DOHH2 (cell line): ENCODE results near the gene GPR149.
A peak's percentile ranks its signal among the peaks of the same experiment; 100 is the strongest.

Experiments
- H3F3A ChIP-seq: fragments of 200-600 bp; sonication (generic), shearing (Covaris generic); 2 replicates; pipeline ENCODE4 v1.6.0; 2016; ENCODE audit warnings: antibody characterized with exemption, mild to moderate bottlenecking; ENCODE audit not compliant: control insufficient read depth, insufficient read depth
- H3K27ac ChIP-seq: fragments of 200-600 bp; sonication (generic); 2 replicates; pipeline ENCODE4 v1.5.1; 2014; ENCODE audit warnings: low read depth, mild to moderate bottlenecking, low read length, moderate library complexity
- H3K27me3 ChIP-seq: fragments of 200-600 bp; sonication (generic); 2 replicates; pipeline ENCODE4 v1.6.1; 2014; ENCODE audit warnings: mild to moderate bottlenecking, low read length, mixed read lengths; ENCODE audit not compliant: control insufficient read depth
- H3K36me3 ChIP-seq: fragments of 200-600 bp; sonication (generic); 2 replicates; pipeline ENCODE4 v1.6.1; 2014; ENCODE audit warnings: mild to moderate bottlenecking, low read length, moderate library complexity, mixed read lengths; ENCODE audit not compliant: control insufficient read depth
- H3K4me1 ChIP-seq: fragments of 200-600 bp; sonication (generic); 2 replicates; pipeline ENCODE4 v1.6.1; 2014; ENCODE audit warnings: mild to moderate bottlenecking, low read length, mixed read lengths; ENCODE audit not compliant: control insufficient read depth
- H3K4me2 ChIP-seq: fragments of 200-600 bp; sonication (generic); 2 replicates; pipeline ENCODE4 v1.6.0; 2014; ENCODE audit warnings: mild to moderate bottlenecking, low read length, moderate library complexity
- H3K4me3 ChIP-seq: fragments of 200-600 bp; sonication (generic); 2 replicates; pipeline ENCODE4 v1.5.1; 2014; ENCODE audit warnings: mild to moderate bottlenecking, low read length, mixed read lengths
- H3K79me2 ChIP-seq: fragments of 200-600 bp; sonication (generic); 2 replicates; pipeline ENCODE4 v1.6.1; 2014; ENCODE audit warnings: mild to moderate bottlenecking, low read length, mixed read lengths; ENCODE audit not compliant: control insufficient read depth
- H3K9me2 ChIP-seq: fragments of 200-600 bp; sonication (generic); replicated peaks from 2 replicates; pipeline ENCODE4 v1.6.1; 2014; ENCODE audit warnings: mild to moderate bottlenecking, low read length, mixed read lengths; ENCODE audit not compliant: control insufficient read depth
- H3K9me3 ChIP-seq: fragments of 200-600 bp; sonication (generic); 2 replicates; pipeline ENCODE4 v1.6.1; 2014; ENCODE audit warnings: antibody characterized with exemption, low read length, mixed read lengths; ENCODE audit not compliant: control insufficient read depth, insufficient read depth
- H4K20me1 ChIP-seq: fragments of 200-600 bp; sonication (generic); 2 replicates; pipeline ENCODE4 v1.6.0; 2014; ENCODE audit warnings: low read depth, mild to moderate bottlenecking, antibody characterized with exemption, low read length, moderate library complexity; ENCODE audit not compliant: control insufficient read depth, insufficient read depth
- CTCF ChIP-seq: fragments of 200-600 bp; sonication (generic); IDR thresholded peaks from one replicate; pipeline ENCODE4 v1.5.1; 2014; ENCODE audit warnings: antibody characterized with exemption, mild to moderate bottlenecking, low read depth, low read length; ENCODE audit not compliant: poor library complexity, severe bottlenecking
- EZH2phosphoT487 ChIP-seq: fragments of 200-600 bp; sonication (generic); IDR thresholded peaks from 2 replicates; pipeline ENCODE4 v1.6.1; 2017; ENCODE audit warnings: borderline replicate concordance, mild to moderate bottlenecking, antibody characterized with exemption, low read length, moderate library complexity, mixed read lengths

The GPR149 gene

GRCh38 chr3:154334973-154335420, 95.0 kb downstream of the GPR149 start:
- Histone ChIP-seq H3K27ac (no peak overlapping the region), H4K20me1 (no peaks in the 10 kb centered on the region)

GRCh38 chr3:154327871-154328270, 102.1 kb downstream of the GPR149 start:
- Histone ChIP-seq H3K9me2 (no peaks in the 10 kb centered on the region), H3K27ac (no peak overlapping the region), H3K36me3 (peaks cover 8% of the 10 kb centered on the region), H3K4me2 (no peak overlapping the region), H3K27me3 (no peaks in the 10 kb centered on the region), H3K9me3 (peaks cover 6% of the 10 kb centered on the region), H3K4me3 (no peak overlapping the region), H3K79me2 (peaks cover 16% of the 10 kb centered on the region), H3F3A (no peaks in the 10 kb centered on the region), H3K4me1 (peaks cover 9% of the 10 kb centered on the region), H4K20me1 (no peaks in the 10 kb centered on the region)
- no peak for TF ChIP-seq EZH2phosphoT487

More at GRCh38 chr3:154334973-154335420, 95.0 kb downstream of the GPR149 start:
- peaks cover 21% of the 10 kb centered on the region for H3K27me3 ChIP-seq
- no peaks in the 10 kb centered on the region for H3F3A ChIP-seq
- TF ChIP-seq CTCF: peak; percentile 27
- TF ChIP-seq EZH2phosphoT487: no peak
- H3K79me2 ChIP-seq: no peaks in the 10 kb centered on the region
- no peaks in the 10 kb centered on the region for H3K9me2 ChIP-seq
- H3K4me3 ChIP-seq: no peak overlapping the region
- no peaks in the 10 kb centered on the region for H3K4me1 ChIP-seq
- no peak overlapping the region for H3K4me2 ChIP-seq
- H3K9me3 ChIP-seq: no peaks in the 10 kb centered on the region
- H3K36me3 ChIP-seq: no peaks in the 10 kb centered on the region

- Histone ChIP-seq H3K4me2 (peak overlapping the region; percentile 85), H3K4me3 (peak overlapping the region; percentile 100), H3K9me3 (peaks cover 6% of the 10 kb centered on the region), H4K20me1 (no peaks in the 10 kb centered on the region; the same call in 1 of the 2 replicates), H3K9me2 (no peaks in the 10 kb centered on the region), H3K4me1 (peaks cover 38% of the 10 kb centered on the region), H3K36me3 (peaks cover 36% of the 10 kb centered on the region), H3K27me3 (no peaks in the 10 kb centered on the region), H3F3A (no peaks in the 10 kb centered on the region), H3K79me2 (peaks cover 45% of the 10 kb centered on the region), H3K27ac (no peak overlapping the region)
- TF ChIP-seq CTCF (no peak), EZH2phosphoT487 (no peak)
Observed at GRCh38 chr3:154324919-154325318, 105.1 kb downstream of the GPR149 start.

- H3K4me3 ChIP-seq: peak within 1 kb of the TSS; percentile 100
- peaks cover 44% of the 10 kb centered on the region for H3K36me3 ChIP-seq
- TF ChIP-seq EZH2phosphoT487: no peak
- TF ChIP-seq CTCF: no peak
- H3K9me2 ChIP-seq: no peaks in the 10 kb centered on the region
- peaks cover 6% of the 10 kb centered on the region for H3K9me3 ChIP-seq
- peaks cover 45% of the 10 kb centered on the region for H3K4me1 ChIP-seq
- peak within 1 kb of the TSS; percentile 85 for H3K4me2 ChIP-seq
- no peaks in the 10 kb centered on the region for H3K27me3 ChIP-seq
- peaks cover 53% of the 10 kb centered on the region for H3K79me2 ChIP-seq
- no peaks in the 10 kb centered on the region; the same call in 1 of the 2 replicates for H4K20me1 ChIP-seq
- H3F3A ChIP-seq: no peaks in the 10 kb centered on the region
- peak within 1 kb of the TSS; percentile 66 for H3K27ac ChIP-seq
Observed at GRCh38 chr3:154323891-154324738, 105.9 kb downstream of the GPR149 start, which contains the start of gene DHX36. Gene DHX36 (minus strand): TSS chr3:154324487. CDS start chr3:154324416, 71 bp downstream.
